HEK293T (cell line): Measurements from ENCODE around the gene SH3RF3.

Experiments
- SUZ12 ChIP-seq: fragments of 450-650 bp; IDR thresholded peaks from 2 replicates; pipeline ENCODE4 v1.6.1; 2016; ENCODE audit warnings: mild to moderate bottlenecking
- TF ChIP-seq, protein P1 (sequence below): fragments of 450-650 bp; IDR thresholded peaks from 2 replicates; pipeline ENCODE4 v1.6.1; 2016

GRCh38 chr2:109397893-109398292 lies 268.9 kb downstream of the SH3RF3 start:
- no peak for TF ChIP-seq SUZ12
- TF ChIP-seq, protein P1, sequence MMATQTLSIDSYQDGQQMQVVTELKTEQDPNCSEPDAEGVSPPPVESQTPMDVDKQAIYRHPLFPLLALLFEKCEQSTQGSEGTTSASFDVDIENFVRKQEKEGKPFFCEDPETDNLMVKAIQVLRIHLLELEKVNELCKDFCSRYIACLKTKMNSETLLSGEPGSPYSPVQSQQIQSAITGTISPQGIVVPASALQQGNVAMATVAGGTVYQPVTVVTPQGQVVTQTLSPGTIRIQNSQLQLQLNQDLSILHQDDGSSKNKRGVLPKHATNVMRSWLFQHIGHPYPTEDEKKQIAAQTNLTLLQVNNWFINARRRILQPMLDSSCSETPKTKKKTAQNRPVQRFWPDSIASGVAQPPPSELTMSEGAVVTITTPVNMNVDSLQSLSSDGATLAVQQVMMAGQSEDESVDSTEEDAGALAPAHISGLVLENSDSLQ = no peak
